Ishikawa (cell line): Measurements from ENCODE around the gene TBC1D9.
A peak's percentile ranks its signal among the peaks of the same experiment; 100 is the strongest.

Experiments used
- CEBPB ChIP-seq: IDR thresholded peaks from 2 replicates; pipeline ENCODE4 v1.6.1; 2012
- CREB1 ChIP-seq: IDR thresholded peaks from 2 replicates; pipeline ENCODE4 v1.6.1; 2012; ENCODE audit warnings: low read depth
- EGR1 ChIP-seq: IDR thresholded peaks from 2 replicates; pipeline ENCODE4 v1.6.1; 2012
- EP300 ChIP-seq: IDR thresholded peaks from 2 replicates; pipeline ENCODE4 v1.6.1; 2012; ENCODE audit warnings: borderline replicate concordance
- FOXM1 ChIP-seq: IDR thresholded peaks from 2 replicates; pipeline ENCODE4 v1.6.1; 2012; ENCODE audit warnings: low read depth, borderline replicate concordance
- MAX ChIP-seq: IDR thresholded peaks from 2 replicates; pipeline ENCODE4 v1.6.1; 2012
- NFIC ChIP-seq: IDR thresholded peaks from 2 replicates; pipeline ENCODE4 v1.6.1; 2012
- RAD21 ChIP-seq: IDR thresholded peaks from 2 replicates; pipeline ENCODE4 v1.6.1; 2012; ENCODE audit warnings: low read depth
- REST ChIP-seq: IDR thresholded peaks from 2 replicates; pipeline ENCODE4 v1.6.1; 2012; ENCODE audit warnings: low read depth, mild to moderate bottlenecking
- TAF1 ChIP-seq: IDR thresholded peaks from 2 replicates; pipeline ENCODE4 v1.6.1; 2012; ENCODE audit warnings: low read depth, mild to moderate bottlenecking
- TCF12 ChIP-seq: IDR thresholded peaks from 2 replicates; pipeline ENCODE4 v1.6.1; 2012; ENCODE audit warnings: low read depth
- TEAD4 ChIP-seq: IDR thresholded peaks from 2 replicates; pipeline ENCODE4 v1.6.1; 2012
- USF1 ChIP-seq: IDR thresholded peaks from 2 replicates; pipeline ENCODE4 v1.6.1; 2012
- YY1 ChIP-seq: IDR thresholded peaks from 2 replicates; pipeline ENCODE4 v1.6.1; 2012; ENCODE audit warnings: low read depth
- ZBTB7A ChIP-seq: IDR thresholded peaks from 2 replicates; pipeline ENCODE4 v1.6.1; 2012; ENCODE audit warnings: low read depth

The TBC1D9 gene

GRCh38 chr4:140659943-140660700, 96.1 kb downstream of the TBC1D9 start:
- TF ChIP-seq ZBTB7A (no peak), NFIC (no peak), CEBPB (no peak), EGR1 (no peak), USF1 (no peak), MAX (no peak)

GRCh38 chr4:140654495-140654814, 101.7 kb downstream of the TBC1D9 start:
- TF ChIP-seq TCF12 (no peak), TAF1 (no peak), REST (no peak), FOXM1 (no peak), USF1 (no peak), EP300 (no peak), NFIC (no peak)

GRCh38 chr4:140653718-140654494, 102.3 kb downstream of the TBC1D9 start:
- no peak for TF ChIP-seq CEBPB
- peak; percentile 69 for TF ChIP-seq NFIC

- TF ChIP-seq NFIC (no peak), TAF1 (no peak), CEBPB (no peak), MAX (no peak), FOXM1 (no peak), ZBTB7A (no peak), TCF12 (no peak), USF1 (no peak), YY1 (no peak), TEAD4 (no peak), RAD21 (no peak)
Measured at GRCh38 chr4:140652601-140653000, 103.6 kb downstream of the TBC1D9 start.

GRCh38 chr4:140648716-140649308, 107.4 kb downstream of the TBC1D9 start:
- TF ChIP-seq REST = no peak
- TF ChIP-seq TEAD4 = no peak
- TF ChIP-seq CREB1 = no peak
- TF ChIP-seq RAD21 = no peak
- TF ChIP-seq NFIC = no peak
- TF ChIP-seq CEBPB = no peak
- TF ChIP-seq EP300 = no peak
- TF ChIP-seq EGR1 = no peak
- no peak for TF ChIP-seq USF1
- TF ChIP-seq FOXM1 = no peak
- no peak for TF ChIP-seq TAF1
- no peak for TF ChIP-seq ZBTB7A
- TF ChIP-seq TCF12 = no peak
- no peak for TF ChIP-seq MAX
- no peak for TF ChIP-seq YY1
